Measurements from ENCODE around the gene ZNF71.

ZNF71 gene

DNA sequence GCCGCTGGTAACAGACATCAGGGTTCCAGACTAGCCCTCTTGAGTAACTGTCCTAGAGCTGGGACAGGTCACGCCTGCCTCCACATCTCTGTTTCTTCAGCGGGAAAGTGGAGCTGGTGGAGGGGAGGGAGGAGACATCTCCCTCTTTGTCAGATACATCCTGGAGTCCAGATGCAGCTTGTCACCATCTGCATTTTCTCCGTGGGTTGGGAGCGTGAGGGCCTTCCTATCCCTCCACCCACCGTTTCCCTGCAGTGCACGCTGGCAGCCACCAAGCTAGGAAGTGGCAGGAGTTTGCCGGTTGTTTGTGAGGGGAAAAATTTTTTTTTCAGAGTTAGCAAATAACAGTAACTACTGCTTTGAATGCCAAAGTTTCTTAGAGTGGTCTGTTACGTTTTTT lies 27.9 kb downstream of the ZNF71 start:
- TF ChIP-seq, protein P1, sequence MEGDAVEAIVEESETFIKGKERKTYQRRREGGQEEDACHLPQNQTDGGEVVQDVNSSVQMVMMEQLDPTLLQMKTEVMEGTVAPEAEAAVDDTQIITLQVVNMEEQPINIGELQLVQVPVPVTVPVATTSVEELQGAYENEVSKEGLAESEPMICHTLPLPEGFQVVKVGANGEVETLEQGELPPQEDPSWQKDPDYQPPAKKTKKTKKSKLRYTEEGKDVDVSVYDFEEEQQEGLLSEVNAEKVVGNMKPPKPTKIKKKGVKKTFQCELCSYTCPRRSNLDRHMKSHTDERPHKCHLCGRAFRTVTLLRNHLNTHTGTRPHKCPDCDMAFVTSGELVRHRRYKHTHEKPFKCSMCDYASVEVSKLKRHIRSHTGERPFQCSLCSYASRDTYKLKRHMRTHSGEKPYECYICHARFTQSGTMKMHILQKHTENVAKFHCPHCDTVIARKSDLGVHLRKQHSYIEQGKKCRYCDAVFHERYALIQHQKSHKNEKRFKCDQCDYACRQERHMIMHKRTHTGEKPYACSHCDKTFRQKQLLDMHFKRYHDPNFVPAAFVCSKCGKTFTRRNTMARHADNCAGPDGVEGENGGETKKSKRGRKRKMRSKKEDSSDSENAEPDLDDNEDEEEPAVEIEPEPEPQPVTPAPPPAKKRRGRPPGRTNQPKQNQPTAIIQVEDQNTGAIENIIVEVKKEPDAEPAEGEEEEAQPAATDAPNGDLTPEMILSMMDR (IDR thresholded peaks at IDR 0.05; ENCODE audit: unreplicated experiment in 3 of 3) = no peak
- peaks cover 7% of the 10 kb centered on the region for H3K27me3 Mint-ChIP-seq (ENCODE audit: low read depth)
- peaks cover 69% of the 10 kb centered on the region for H3K9me3 Mint-ChIP-seq
- H3K36me3 Mint-ChIP-seq (ENCODE audit: low read depth) = peaks cover 98% of the 10 kb centered on the region
- H3K4me1 Mint-ChIP-seq = no peaks in the 10 kb centered on the region
- H3K4me3 Mint-ChIP-seq = no peak overlapping the region
- H3K27ac Mint-ChIP-seq = no peak overlapping the region

DNA sequence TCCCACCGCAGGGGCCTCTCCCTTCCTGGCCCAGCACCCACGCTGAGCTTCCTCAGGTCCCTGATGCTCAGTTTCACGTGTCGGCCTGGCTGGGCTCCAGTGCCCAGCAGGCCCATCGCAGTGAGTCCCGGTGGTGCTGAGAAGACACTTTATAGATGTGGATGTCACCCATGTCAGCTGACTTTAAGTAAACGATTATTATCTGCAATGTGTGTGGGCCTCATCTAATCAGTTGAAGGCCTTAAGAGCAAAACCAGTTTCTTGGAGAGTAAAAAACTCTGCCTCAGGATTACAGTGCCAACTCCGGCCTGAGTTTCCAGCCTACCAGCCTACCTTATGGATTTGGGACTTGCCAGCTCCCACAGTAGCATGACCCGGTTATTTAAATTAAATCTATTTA lies 30.6 kb downstream of the ZNF71 start:
- Mint-ChIP-seq H3K9me3 (peaks cover 73% of the 10 kb centered on the region), H3K36me3 (ENCODE audit: low read depth) (peaks cover 92% of the 10 kb centered on the region), H3K4me1 (no peaks in the 10 kb centered on the region), H3K27ac (no peak overlapping the region), H3K27me3 (ENCODE audit: low read depth) (peaks cover 7% of the 10 kb centered on the region), H3K4me3 (no peak overlapping the region)
- TF ChIP-seq, protein P1 (IDR thresholded peaks at IDR 0.05; ENCODE audit: unreplicated experiment in 3 of 3) = no peak

DNA sequence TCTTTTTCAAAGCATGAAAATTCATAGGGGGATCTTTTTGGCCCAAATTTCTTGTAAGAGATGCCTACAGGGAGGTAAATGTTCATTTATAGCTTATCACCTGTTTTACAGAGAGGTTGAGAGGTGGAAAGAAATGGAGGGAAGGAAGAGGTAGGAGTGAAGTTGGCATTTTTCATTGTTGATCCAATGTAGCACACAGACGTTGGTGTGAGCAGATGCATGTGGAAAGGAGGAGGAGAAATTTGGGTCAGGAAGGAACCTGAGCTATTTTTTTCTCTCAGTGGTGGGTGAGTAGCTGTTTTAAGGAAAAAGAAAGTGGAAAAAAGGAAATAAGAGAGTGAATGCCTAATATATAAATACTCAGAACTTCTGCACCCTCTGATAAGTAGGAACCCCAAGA lies 37.9 kb downstream of the ZNF71 start:
- Mint-ChIP-seq H3K36me3 (ENCODE audit: low read depth) (peaks cover 50% of the 10 kb centered on the region), H3K27ac (no peak overlapping the region), H3K4me3 (no peak overlapping the region), H3K4me1 (no peaks in the 10 kb centered on the region), H3K27me3 (ENCODE audit: low read depth) (no peaks in the 10 kb centered on the region), H3K9me3 (peaks cover 72% of the 10 kb centered on the region)
- TF ChIP-seq, protein P1 (IDR thresholded peaks at IDR 0.05; ENCODE audit: unreplicated experiment in 3 of 3) = no peak

DNA sequence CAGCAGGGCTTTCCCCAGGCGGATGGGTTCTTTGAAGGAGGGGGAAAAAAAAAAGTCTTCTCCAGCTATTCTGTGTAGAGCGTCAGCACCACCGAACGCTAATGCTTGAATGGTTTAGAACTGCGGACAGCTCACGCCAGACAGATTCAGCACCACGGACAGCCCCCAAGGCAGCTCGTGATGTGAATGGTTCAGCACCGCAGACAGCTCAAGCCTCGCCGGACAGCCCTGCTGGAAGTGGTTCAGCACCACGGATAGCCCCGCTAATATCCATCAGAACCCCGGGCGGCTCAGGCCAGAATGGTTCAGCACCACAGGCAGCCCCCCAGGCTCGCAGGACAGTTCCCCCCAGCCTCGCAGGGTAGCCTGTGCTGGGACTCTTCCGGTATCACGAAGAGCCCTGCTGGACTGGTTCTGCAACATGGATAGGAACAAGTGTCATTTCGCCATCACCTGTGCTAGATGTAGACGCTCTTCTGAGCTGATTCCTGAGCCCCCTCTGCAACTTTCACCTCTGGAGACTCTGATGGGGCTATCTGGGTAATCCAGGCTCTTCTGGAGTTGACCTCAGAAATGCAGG lies 43.0 kb downstream of the ZNF71 start:
- H3K9me3 Mint-ChIP-seq = peaks cover 53% of the 10 kb centered on the region
- H3K27me3 Mint-ChIP-seq (ENCODE audit: low read depth) = no peaks in the 10 kb centered on the region
- no peak overlapping the region for H3K27ac Mint-ChIP-seq
- H3K4me1 Mint-ChIP-seq = no peaks in the 10 kb centered on the region
- H3K36me3 Mint-ChIP-seq (ENCODE audit: low read depth) = peaks cover 29% of the 10 kb centered on the region
- TF ChIP-seq, protein P1 (IDR thresholded peaks at IDR 0.05; ENCODE audit: unreplicated experiment in 3 of 3) = no peak
- no peak overlapping the region for H3K4me3 Mint-ChIP-seq

DNA sequence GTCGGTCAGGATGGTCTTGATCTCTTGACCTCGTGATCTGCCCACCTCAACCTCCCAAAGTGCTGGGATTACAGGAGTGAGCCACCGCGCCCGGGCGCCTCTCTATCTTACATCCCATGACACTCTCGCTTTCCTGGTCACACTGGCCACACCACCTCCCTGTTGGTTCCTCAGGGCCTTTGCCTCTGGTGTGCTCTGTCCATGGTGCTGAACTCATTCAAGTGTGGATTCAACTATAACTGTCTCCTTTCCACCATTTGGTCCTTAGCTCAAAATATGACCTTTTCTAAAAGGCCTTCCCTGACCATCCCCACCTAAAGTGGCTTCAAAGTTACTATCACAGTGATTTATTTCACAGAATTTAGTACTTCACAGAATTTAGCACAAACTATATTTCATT lies 44.1 kb downstream of the ZNF71 start:
- TF ChIP-seq, protein P1 (IDR thresholded peaks at IDR 0.05; ENCODE audit: unreplicated experiment in 3 of 3) = no peak
- Mint-ChIP-seq H3K4me3 (no peak overlapping the region), H3K36me3 (ENCODE audit: low read depth) (peaks cover 28% of the 10 kb centered on the region), H3K27me3 (ENCODE audit: low read depth) (no peaks in the 10 kb centered on the region), H3K27ac (no peak overlapping the region), H3K4me1 (no peaks in the 10 kb centered on the region), H3K9me3 (peaks cover 51% of the 10 kb centered on the region)

DNA sequence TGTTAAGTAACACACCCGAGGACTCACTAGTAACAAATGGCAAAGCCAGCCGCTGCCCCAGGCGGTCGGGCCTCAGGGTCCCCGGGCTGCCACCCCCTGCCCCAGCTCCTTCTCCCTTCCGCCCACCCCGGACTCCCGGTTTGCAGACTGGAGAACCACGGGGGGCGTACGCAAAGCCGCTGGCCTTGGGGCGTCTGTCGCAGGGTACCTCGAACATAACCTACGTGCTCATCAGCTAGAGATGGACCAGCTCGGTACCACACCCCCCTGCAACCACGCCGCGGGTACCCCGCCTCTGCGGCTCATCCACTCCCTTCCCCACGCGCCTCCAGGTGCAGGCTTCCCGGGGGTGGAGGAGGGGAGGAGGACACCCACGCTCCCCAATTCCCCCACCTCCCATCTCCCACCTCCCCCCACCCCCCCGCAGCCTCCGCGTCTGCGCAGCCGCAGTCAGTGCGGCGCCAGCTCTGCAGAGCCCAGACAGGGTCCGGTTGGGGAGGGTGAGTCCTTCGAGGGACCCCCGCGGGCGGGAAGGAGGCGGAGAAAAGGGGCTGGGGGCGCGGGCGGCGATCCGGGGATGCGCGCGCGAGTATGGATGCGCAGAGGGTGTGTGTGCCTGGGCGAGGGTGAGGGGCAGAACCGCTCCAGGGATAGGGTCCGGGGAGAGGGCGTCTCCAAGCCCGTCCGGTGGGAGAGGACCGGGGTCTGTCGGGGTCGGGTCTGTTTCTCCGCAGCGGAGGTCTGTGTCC lies 47.8 kb downstream of the ZNF71 start, which contains the start of gene SMIM17:
TSS of gene SMIM17 (plus strand) at position 449 of the 749 bp plus-strand sequence. CDS start 2,509 bp downstream, outside the sequence.
- H3K27me3 Mint-ChIP-seq (ENCODE audit: low read depth) = no peaks in the 10 kb centered on the region
- no peaks in the 10 kb centered on the region for H3K4me1 Mint-ChIP-seq
- H3K27ac Mint-ChIP-seq = no peak within 1 kb of the TSS
- peaks cover 62% of the 10 kb centered on the region for H3K9me3 Mint-ChIP-seq
- H3K4me3 Mint-ChIP-seq = no peak within 1 kb of the TSS
- H3K36me3 Mint-ChIP-seq (ENCODE audit: low read depth) = peaks cover 35% of the 10 kb centered on the region
- TF ChIP-seq, protein P1 (IDR thresholded peaks at IDR 0.05; ENCODE audit: unreplicated experiment in 3 of 3) = no peak

Data from nephron (organoid).